DND-41 (cell line): ENCODE data around the gene GOLGA1.
A peak's percentile ranks its signal among the peaks of the same experiment; 100 is the strongest.

Source experiments
- ATAC-seq: fragments of 200-7000 bp; cut with Tn5 transposase; 3 replicates; pipeline ENCODE4 v1.9.1; 2021; ENCODE audit warnings: low read depth; ENCODE audit not compliant: insufficient read depth
- DNase-seq: peaks from one replicate; pipeline ENCODE4 v3.0.0-alpha.2; 2020
- H2AFZ ChIP-seq: 2 replicates; pipeline ENCODE4 v1.6.0; 2012; ENCODE audit warnings: low read depth, low read length
- H3K27ac ChIP-seq: 2 replicates; pipeline ENCODE4 v1.5.1; 2012; ENCODE audit warnings: low read length, inconsistent platforms
- H3K27me3 ChIP-seq: fragments of 200-600 bp; sonication (generic); 2 replicates; pipeline ENCODE4 v1.6.0; 2012; ENCODE audit warnings: low read length, mild to moderate bottlenecking, inconsistent platforms; ENCODE audit not compliant: insufficient read depth, poor library complexity
- H3K36me3 ChIP-seq: 2 replicates; pipeline ENCODE4 v1.5.1; 2012; ENCODE audit warnings: low read length, inconsistent platforms; ENCODE audit not compliant: insufficient read depth
- H3K4me1 ChIP-seq: 2 replicates; pipeline ENCODE4 v1.5.1; 2012; ENCODE audit warnings: mild to moderate bottlenecking, low read length; ENCODE audit not compliant: insufficient read depth
- H3K4me2 ChIP-seq: 2 replicates; pipeline ENCODE4 v1.6.0; 2012; ENCODE audit warnings: mild to moderate bottlenecking, moderate library complexity, low read length, inconsistent platforms; ENCODE audit not compliant: insufficient read depth
- H3K4me3 ChIP-seq, 2 experiments: fragments of 200-600 bp in 1 of 2; shearing (Covaris generic) in 1 of 2; 2 replicates each; pipeline ENCODE4 v1.5.1; 2012 to 2016; ENCODE audit warnings: inconsistent platforms in 2 of 2, low read length in 2 of 2, mild to moderate bottlenecking in 2 of 2, low read depth in 1 of 2, moderate library complexity in 1 of 2
- H3K79me2 ChIP-seq: 2 replicates; pipeline ENCODE4 v1.6.0; 2012; ENCODE audit warnings: low read length, inconsistent platforms; ENCODE audit not compliant: insufficient read depth
- H3K9ac ChIP-seq: 2 replicates; pipeline ENCODE4 v1.6.0; 2012; ENCODE audit warnings: low read depth, mild to moderate bottlenecking, inconsistent platforms, low read length, moderate library complexity
- H3K9me3 ChIP-seq: 2 replicates; pipeline ENCODE4 v1.5.1; 2012; ENCODE audit warnings: low read length, moderate library complexity, mild to moderate bottlenecking, inconsistent platforms; ENCODE audit not compliant: insufficient read depth, severe bottlenecking
- H4K20me1 ChIP-seq: 2 replicates; pipeline ENCODE4 v1.6.0; 2012; ENCODE audit warnings: low read length; ENCODE audit not compliant: insufficient read depth
- EZH2 ChIP-seq: IDR thresholded peaks from 3 replicates; pipeline ENCODE4 v1.6.1; 2012; ENCODE audit warnings: borderline replicate concordance, low read depth, mild to moderate bottlenecking, moderate library complexity, low read length, inconsistent platforms; ENCODE audit not compliant: severe bottlenecking
- TF ChIP-seq, protein P1 (sequence below): IDR thresholded peaks from 2 replicates; pipeline ENCODE4 v1.5.1; 2012; ENCODE audit warnings: borderline replicate concordance, low read length, moderate library complexity, mild to moderate bottlenecking; ENCODE audit not compliant: poor library complexity, severe bottlenecking; ENCODE audit errors: extremely low read depth

GOLGA1 gene

DNA sequence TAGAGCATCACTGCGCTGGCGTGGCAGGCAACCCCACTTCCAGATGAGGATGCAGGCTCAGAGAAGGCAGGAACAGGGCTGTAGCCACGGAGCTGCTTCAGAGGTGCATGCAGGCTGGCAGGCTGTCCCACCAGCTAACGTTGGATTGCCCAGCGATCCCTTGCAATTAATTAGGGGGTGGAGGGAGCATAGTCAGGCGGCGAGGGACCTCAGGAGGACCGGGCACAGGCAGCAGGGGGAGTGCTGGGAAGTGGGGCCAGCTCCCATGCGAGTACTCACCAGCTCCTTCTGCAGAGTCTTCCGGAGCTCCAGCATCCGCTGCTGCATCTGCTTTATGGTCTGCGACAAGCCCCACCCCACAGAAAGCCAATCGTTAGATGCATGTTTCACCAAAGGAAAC, 58.7 kb downstream of the GOLGA1 start:
- TF ChIP-seq EZH2, result no peak
- TF ChIP-seq, protein P1, sequence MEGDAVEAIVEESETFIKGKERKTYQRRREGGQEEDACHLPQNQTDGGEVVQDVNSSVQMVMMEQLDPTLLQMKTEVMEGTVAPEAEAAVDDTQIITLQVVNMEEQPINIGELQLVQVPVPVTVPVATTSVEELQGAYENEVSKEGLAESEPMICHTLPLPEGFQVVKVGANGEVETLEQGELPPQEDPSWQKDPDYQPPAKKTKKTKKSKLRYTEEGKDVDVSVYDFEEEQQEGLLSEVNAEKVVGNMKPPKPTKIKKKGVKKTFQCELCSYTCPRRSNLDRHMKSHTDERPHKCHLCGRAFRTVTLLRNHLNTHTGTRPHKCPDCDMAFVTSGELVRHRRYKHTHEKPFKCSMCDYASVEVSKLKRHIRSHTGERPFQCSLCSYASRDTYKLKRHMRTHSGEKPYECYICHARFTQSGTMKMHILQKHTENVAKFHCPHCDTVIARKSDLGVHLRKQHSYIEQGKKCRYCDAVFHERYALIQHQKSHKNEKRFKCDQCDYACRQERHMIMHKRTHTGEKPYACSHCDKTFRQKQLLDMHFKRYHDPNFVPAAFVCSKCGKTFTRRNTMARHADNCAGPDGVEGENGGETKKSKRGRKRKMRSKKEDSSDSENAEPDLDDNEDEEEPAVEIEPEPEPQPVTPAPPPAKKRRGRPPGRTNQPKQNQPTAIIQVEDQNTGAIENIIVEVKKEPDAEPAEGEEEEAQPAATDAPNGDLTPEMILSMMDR, result no peak
- H3K27me3 ChIP-seq, result no peaks in the 10 kb centered on the region
- no peak for ATAC-seq
- H3K9me3 ChIP-seq, result no peaks in the 10 kb centered on the region
- H3K4me3 ChIP-seq, result no peak overlapping the region
- no peak overlapping the region for H3K27ac ChIP-seq
- no peaks in the 10 kb centered on the region for H3K4me1 ChIP-seq
- DNase-seq, result no peak
- no peak overlapping the region for H2AFZ ChIP-seq
- no peaks in the 10 kb centered on the region for H3K79me2 ChIP-seq
- peaks cover 12% of the 10 kb centered on the region for H4K20me1 ChIP-seq
- H3K4me2 ChIP-seq, result no peak overlapping the region
- no peak overlapping the region for H3K9ac ChIP-seq
- peaks cover 60% of the 10 kb centered on the region for H3K36me3 ChIP-seq

DNA sequence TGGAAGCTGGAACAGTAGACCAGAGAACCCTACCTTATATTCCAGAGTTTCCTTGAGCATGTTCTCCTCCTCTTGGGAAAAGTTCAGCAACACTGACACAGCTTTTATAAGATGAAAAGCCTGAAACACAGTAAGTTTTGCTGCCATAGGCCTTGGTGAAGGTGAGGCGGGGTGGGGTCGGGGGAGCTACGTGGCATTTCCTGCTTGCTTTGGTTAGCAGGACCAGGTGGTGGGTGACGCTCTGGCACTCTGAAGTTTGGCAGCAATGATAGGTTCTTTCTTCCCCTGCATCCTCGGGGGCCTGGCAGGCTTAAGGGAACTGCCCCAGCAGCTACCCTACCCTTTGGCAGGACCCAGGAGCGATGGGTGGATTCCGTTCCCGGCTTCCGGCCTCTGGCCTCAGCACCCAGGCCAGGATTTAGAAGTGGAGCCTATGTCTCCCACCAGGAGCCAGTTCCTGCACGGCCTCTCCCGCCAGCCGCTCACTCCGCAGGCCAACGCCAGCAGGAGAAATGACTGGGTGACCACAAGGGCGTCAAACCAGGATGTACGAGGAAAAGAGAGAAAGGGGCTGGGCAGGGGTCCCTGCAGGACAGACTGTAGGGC, 59.6 kb downstream of the GOLGA1 start:
- DNase-seq (no peak), ATAC-seq (no peak)
- Histone ChIP-seq H3K4me2 (no peak overlapping the region), H3K9ac (no peak overlapping the region), H4K20me1 (peaks cover 20% of the 10 kb centered on the region), H3K36me3 (peaks cover 60% of the 10 kb centered on the region), H3K9me3 (no peaks in the 10 kb centered on the region), H3K27ac (no peak overlapping the region), H3K4me1 (no peaks in the 10 kb centered on the region), H3K27me3 (no peaks in the 10 kb centered on the region), H2AFZ (no peak overlapping the region), H3K4me3 (no peak overlapping the region), H3K79me2 (peaks cover 3% of the 10 kb centered on the region; the same call in 1 of the 2 replicates)
- TF ChIP-seq, protein P1, result no peak
- no peak for TF ChIP-seq EZH2

DNA sequence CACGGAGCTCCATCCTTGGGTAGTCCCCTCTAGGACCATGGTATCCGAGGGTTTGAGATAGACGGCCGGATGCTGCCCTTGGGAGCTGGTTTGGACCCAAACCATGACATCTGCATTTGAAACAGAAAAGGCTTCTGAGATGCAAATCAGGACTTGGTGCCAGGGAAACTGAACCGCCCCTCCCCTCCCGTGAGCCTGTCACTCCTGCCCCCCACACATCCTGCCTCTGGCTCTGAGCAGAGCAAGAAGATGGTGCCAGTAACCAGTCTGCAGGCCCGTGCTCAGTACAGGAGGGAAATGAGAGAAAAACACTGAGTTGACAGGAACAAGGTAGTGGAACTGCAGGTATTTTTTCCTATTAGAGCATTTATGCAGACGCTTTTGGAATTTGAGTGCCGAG, 60.4 kb downstream of the GOLGA1 start:
- no peaks in the 10 kb centered on the region for H3K27me3 ChIP-seq
- H3K27ac ChIP-seq, result no peak overlapping the region
- H3K36me3 ChIP-seq, result peaks cover 60% of the 10 kb centered on the region
- no peak for DNase-seq
- no peak overlapping the region for H3K9ac ChIP-seq
- H3K9me3 ChIP-seq, result no peaks in the 10 kb centered on the region
- no peak overlapping the region for H3K4me3 ChIP-seq
- peaks cover 25% of the 10 kb centered on the region for H4K20me1 ChIP-seq
- H3K4me1 ChIP-seq, result no peaks in the 10 kb centered on the region; the same call in 1 of the 2 replicates
- ATAC-seq, result peak; percentile 54; the same call in 1 of the 3 replicates
- peaks cover 8% of the 10 kb centered on the region; the same call in 1 of the 2 replicates for H3K79me2 ChIP-seq
- H3K4me2 ChIP-seq, result no peak overlapping the region
- TF ChIP-seq EZH2, result no peak
- TF ChIP-seq, protein P1, result no peak
- H2AFZ ChIP-seq, result no peak overlapping the region
